Omental fat pad (tissue), 4 donors: ENCODE results near the gene SCAF11. TPM values are rescaled to one million over a fixed set of nuclear protein-coding genes. Genes with fewer than 3 reads are reported as not detected.

Experiments
- ATAC-seq: fragments of 150-250 bp; one replicate; pipeline ENCODE4 v1.9.1; 2016; ENCODE audit warnings: mild to moderate bottlenecking, moderate library complexity; ENCODE audit not compliant: low FRiP score
- DNase-seq: peaks from one replicate; pipeline ENCODE4 v3.0.0-alpha.2; 2019; ENCODE audit warnings: low spot score
- total RNA-seq, 4 donors: library from RNA; depleted of rRNA; stranded (reverse); fragments of >200 nt; gene quantifications; one replicate each; pipeline ENCODE4 v1.1.0, GENCODE V29; 2016
- TF ChIP-seq, protein P1 (sequence below), 3 donors: fragments of 450-650 bp; IDR thresholded peaks; one replicate each; pipeline ENCODE4 v1.5.1; 2016 to 2017; ENCODE audit warnings: antibody characterized with exemption in 3 of 3, mild to moderate bottlenecking in 3 of 3, moderate library complexity in 2 of 3

SCAF11 gene
- total RNA-seq, 4 donors from 2014 or later: 110 to 205 (median 156) TPM

DNA sequence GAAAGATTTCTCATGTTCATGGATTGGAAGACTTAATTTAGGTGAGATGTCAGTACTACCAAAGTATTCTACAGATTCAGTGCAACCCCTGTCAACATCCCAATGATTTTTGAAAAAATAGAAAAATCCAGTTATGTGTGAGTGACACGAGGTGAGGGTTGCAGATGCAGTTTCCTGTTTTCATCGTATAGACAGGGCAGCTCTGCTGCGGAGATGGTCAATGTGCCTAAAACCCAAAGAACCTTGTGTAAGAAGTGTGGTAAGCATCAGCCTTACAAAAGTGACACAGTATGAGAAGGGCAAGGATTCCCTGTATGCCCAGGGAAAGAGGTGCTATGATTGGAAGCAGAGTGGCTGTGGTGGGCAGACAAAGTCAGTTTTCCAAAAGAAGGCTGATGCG, 94.4 kb downstream of the SCAF11 start:
- no peak for DNase-seq
- no peak for ATAC-seq
- TF ChIP-seq, protein P1, sequence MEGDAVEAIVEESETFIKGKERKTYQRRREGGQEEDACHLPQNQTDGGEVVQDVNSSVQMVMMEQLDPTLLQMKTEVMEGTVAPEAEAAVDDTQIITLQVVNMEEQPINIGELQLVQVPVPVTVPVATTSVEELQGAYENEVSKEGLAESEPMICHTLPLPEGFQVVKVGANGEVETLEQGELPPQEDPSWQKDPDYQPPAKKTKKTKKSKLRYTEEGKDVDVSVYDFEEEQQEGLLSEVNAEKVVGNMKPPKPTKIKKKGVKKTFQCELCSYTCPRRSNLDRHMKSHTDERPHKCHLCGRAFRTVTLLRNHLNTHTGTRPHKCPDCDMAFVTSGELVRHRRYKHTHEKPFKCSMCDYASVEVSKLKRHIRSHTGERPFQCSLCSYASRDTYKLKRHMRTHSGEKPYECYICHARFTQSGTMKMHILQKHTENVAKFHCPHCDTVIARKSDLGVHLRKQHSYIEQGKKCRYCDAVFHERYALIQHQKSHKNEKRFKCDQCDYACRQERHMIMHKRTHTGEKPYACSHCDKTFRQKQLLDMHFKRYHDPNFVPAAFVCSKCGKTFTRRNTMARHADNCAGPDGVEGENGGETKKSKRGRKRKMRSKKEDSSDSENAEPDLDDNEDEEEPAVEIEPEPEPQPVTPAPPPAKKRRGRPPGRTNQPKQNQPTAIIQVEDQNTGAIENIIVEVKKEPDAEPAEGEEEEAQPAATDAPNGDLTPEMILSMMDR (IDR thresholded peaks at IDR 0.05): no peak

DNA sequence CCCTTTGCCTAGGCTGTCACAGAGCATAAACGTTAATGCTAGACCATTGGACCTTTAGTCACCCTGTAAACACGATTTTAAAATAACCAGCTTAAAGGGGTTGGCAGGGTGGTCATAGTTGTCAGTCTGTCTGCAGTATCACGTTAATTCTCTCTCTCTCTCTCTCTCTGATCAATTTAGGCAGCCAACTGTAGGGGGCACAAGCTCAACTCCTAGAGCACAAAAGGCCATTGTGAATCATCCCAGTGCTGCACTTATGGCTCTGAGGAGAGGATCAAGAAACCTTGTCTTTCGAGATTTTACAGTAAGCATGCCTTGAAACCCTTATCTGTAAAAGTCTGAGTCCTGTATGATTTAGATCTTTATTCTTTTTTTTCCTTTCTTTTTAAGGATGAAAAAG, 97.1 kb downstream of the SCAF11 start:
- TF ChIP-seq, protein P1 (IDR thresholded peaks at IDR 0.05): no peak
- DNase-seq: no peak
- no peak for ATAC-seq

DNA sequence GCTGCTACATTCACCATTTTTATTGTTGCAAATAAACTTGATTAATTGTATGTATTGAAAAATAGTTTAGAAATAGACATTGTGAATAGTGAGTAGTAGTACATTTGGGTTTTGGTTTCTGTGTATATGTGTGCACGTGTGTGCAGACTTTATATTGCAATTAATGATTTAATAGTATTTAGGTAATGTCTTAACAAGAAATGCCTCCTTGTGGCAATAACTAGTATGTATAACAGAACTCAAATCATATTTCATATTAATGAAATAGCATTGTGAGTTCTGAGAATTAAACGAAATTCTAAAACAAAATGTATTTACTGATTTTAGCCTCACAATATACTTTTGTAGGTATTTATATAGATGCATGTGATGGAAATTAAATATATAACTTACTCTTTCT, 100.1 kb downstream of the SCAF11 start:
- DNase-seq: no peak
- TF ChIP-seq, protein P1 (IDR thresholded peaks at IDR 0.05): no peak
- ATAC-seq: no peak

DNA sequence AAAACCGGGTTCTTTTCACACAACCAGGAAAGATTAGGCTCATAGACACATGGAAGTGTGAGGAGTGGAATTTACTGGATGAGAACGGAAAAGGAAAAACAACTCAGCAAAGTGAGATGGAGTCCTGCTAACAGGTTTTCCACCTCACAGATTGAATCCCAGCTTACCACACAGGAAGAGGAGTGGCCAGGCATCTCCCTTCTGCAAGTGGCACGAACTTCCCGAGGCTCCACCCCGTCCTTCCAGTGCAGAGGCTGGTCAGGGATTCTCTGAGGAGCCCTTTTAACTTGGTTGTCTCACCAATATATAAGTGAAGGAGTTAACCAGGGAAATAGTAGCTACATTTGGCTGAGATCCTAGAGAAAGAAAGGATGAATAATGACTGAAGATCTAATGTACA, 102.8 kb downstream of the SCAF11 start:
- TF ChIP-seq, protein P1 (IDR thresholded peaks at IDR 0.05): no peak
- ATAC-seq (no peak), DNase-seq (no peak)

DNA sequence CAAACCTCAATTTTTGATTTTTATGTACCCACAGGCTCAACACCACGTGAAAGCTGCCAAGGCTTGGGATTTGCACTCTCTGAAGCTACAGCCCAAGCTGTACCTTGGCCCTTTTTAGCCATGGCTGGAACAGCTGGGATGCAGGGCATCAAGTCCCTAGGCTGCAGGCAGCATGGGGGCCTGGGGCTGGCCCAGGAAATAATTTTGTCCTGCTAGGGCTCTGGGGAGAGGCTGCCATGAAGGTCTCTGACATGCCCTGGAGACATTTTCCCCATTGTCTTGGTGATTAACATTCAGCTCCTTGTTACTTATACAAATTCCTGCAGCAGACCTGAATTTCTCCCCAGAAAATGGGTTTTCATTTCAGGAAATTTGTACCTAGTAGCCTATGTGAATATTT, 103.7 kb downstream of the SCAF11 start:
- ATAC-seq: no peak
- no peak for DNase-seq
- TF ChIP-seq, protein P1 (IDR thresholded peaks at IDR 0.05): no peak

DNA sequence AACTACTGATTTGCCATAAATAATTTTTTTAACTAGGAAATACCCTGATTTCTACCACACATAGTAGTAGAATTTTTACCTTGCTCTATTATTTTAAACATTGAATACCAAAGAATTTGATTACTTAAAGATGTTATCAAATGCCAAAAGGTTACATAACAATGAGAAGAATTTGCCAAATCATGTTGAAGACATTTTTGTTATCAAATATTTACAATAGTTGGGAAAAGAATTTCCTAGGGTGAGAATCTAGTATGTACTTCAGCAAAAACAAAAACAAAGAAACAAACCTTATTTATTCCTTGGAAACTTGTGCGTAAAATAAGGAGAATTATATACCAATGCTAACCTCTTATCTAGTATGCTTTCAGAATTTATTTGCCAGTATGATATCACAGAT, 107.2 kb downstream of the SCAF11 start:
- TF ChIP-seq, protein P1 (IDR thresholded peaks at IDR 0.05): no peak
- ATAC-seq: no peak
- DNase-seq: no peak

DNA sequence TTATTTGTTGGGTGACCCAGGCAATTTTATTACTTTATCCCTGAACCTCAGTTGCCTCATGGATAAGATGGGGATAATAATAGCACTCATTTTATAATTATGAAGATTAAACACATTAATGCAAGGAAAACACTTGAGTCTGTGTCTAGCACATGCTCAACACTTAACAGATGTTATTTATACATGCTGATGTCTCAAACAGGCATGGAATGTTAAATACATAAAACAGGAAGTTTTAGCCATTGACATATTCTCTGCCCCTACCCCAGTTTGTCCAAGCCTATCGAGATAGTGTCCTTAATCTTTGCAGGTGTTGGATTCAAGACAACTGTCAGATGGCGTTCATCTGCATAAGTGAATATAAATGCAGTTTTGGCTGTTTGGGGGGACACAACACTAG, 109.8 kb downstream of the SCAF11 start:
- no peak for ATAC-seq
- TF ChIP-seq, protein P1 (IDR thresholded peaks at IDR 0.05): no peak
- DNase-seq: no peak
